Measurements from ENCODE around the gene C1orf21. TPM values are rescaled to one million over a fixed set of nuclear protein-coding genes. Genes with fewer than 3 reads are reported as not detected.

The C1orf21 gene
- total RNA-seq, 4 donors from 2014 or later, result 13.1 to 30.6 (median 22.1) TPM

GRCh38 chr1:184416481-184416880 is 29.7 kb downstream of the C1orf21 start:
- no peaks in the 10 kb centered on the region for H3K36me3 ChIP-seq
- DNase-seq, result no peak
- TF ChIP-seq CTCF (IDR thresholded peaks at IDR 0.05) (no peak), POLR2A (IDR thresholded peaks at IDR 0.05) (no peak)
- intact Hi-C loops (cut with DNase I), result no loop called here
- H3K4me1 ChIP-seq, result no peaks in the 10 kb centered on the region
- no peak overlapping the region for H3K27ac ChIP-seq
- H3K4me3 ChIP-seq (replicated peaks in 1 of 3), result no peak overlapping the region
- WGBS, 2 donors, result 93 to 94% methylated on average over 2 of the region's 2 CpGs
- H3K27me3 ChIP-seq, result no peaks in the 10 kb centered on the region
- no peaks in the 10 kb centered on the region for H3K9me3 ChIP-seq

- DNase-seq, result no peak
- no peak for TF ChIP-seq CTCF (IDR thresholded peaks at IDR 0.05)
- no peak for TF ChIP-seq POLR2A (IDR thresholded peaks at IDR 0.05)
- Histone ChIP-seq H3K4me3 (replicated peaks in 1 of 3) (no peak overlapping the region), H3K4me1 (no peaks in the 10 kb centered on the region), H3K36me3 (no peaks in the 10 kb centered on the region), H3K9me3 (no peaks in the 10 kb centered on the region), H3K27me3 (no peaks in the 10 kb centered on the region), H3K27ac (no peak overlapping the region)
- intact Hi-C loops (cut with DNase I), result no loop called here
- WGBS, 2 donors, result 73 to 77% methylated on average over 3 of the region's 3 CpGs
Measured at GRCh38 chr1:184416946-184417345, 30.1 kb downstream of the C1orf21 start.

DNA sequence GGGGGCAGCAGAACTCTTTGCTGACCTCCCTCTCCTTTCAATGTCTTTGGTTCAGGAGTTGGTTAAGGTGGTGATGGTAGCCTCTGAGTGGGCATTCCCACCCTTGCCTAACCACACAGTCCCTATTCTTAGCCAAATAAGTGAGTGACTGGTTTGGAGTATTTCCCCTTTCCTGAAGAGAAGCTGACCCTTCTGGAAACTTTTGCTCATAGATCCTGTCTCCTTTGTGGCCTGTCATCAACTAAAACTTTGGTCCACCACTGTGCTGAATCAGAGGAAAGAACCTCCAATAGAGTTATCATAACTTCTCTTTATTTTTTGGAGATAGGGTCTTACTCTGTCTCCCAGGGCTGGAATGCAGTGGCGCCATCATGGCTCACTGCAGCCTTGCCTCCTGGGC is 31.1 kb downstream of the C1orf21 start:
- 92 to 100% methylated on average over 1 of the region's 1 CpG for WGBS, 2 donors
- no peaks in the 10 kb centered on the region for H3K9me3 ChIP-seq
- H3K27me3 ChIP-seq, result no peaks in the 10 kb centered on the region
- no peaks in the 10 kb centered on the region for H3K36me3 ChIP-seq
- H3K4me1 ChIP-seq, result no peaks in the 10 kb centered on the region
- H3K4me3 ChIP-seq (replicated peaks in 1 of 3), result no peak overlapping the region
- no peak for TF ChIP-seq POLR2A (IDR thresholded peaks at IDR 0.05)
- TF ChIP-seq CTCF (IDR thresholded peaks at IDR 0.05), result no peak
- intact Hi-C loops (cut with DNase I), result no loop called here
- no peak for DNase-seq
- no peak overlapping the region for H3K27ac ChIP-seq

- H3K4me1 ChIP-seq, result no peaks in the 10 kb centered on the region
Measured at GRCh38 chr1:184418652-184419349, 32.0 kb downstream of the C1orf21 start.

More at GRCh38 chr1:184418652-184419349, 32.0 kb downstream of the C1orf21 start:
- no peaks in the 10 kb centered on the region for H3K36me3 ChIP-seq
- no peak for TF ChIP-seq POLR2A (IDR thresholded peaks at IDR 0.05)
- TF ChIP-seq CTCF (IDR thresholded peaks at IDR 0.05), result no peak
- intact Hi-C loops (cut with DNase I), result no loop called here
- 72 to 77% methylated on average over 4 of the region's 4 CpGs for WGBS, 2 donors
- H3K4me3 ChIP-seq (replicated peaks in 1 of 3), result no peak overlapping the region
- H3K27me3 ChIP-seq, result no peaks in the 10 kb centered on the region
- H3K9me3 ChIP-seq, result no peaks in the 10 kb centered on the region
- no peak for DNase-seq
- H3K27ac ChIP-seq, result no peak overlapping the region

Measured in thyroid gland (tissue), 4 donors.